A549 (cell line): Measurements from ENCODE around the gene ATP2C2. TPM values are rescaled to one million over a fixed set of nuclear protein-coding genes. Genes with fewer than 3 reads are reported as not detected.

Experiments used
- ATAC-seq, 2 experiments: fragments of 200-7000 bp in 1 of 2; fragments of >200 bp in 1 of 2; cut with Nextera tagmentation in 1 of 2; cut with Tn5 transposase in 1 of 2; 3 replicates each; pipeline versions ENCODE4 v1.8.0 to v1.9.1; 2018 to 2020; ENCODE audit warnings: mild to moderate bottlenecking in 1 of 2, moderate library complexity in 1 of 2
- CTCF ChIA-PET: fragments of 300-600 bp; sonication (Branson Sonifier 250); formaldehyde crosslinking; extraction: SDS; loops from one replicate; lab custom pipeline; 2021; ENCODE audit warnings: antibody characterized with exemption, inconsistent platforms; lab: Yijun Ruan, JAX
- POLR2A ChIA-PET: fragments of 350-600 bp; formaldehyde crosslinking; extraction: SDS; loops from one replicate; lab custom pipeline; 2021; ENCODE audit warnings: antibody characterized with exemption, inconsistent platforms; lab: Yijun Ruan, JAX
- DNase-seq, 2 experiments: peaks; one replicate each; pipeline versions ENCODE4 v3.0.0 to v3.0.0-alpha.2; 2011 to 2016; ENCODE audit warnings: low read depth in 1 of 2, low spot score in 1 of 2
- FAIRE-seq: peaks from 2 replicates; lab custom pipeline; 2011; peaks lifted over from hg19 to GRCh38; lab: Jason Lieb, UNC
- H3K27ac ChIP-seq, 2 experiments: fragments of >200 bp; sonication (Bioruptor Twin); formaldehyde crosslinking; 3 replicates each; pipeline ENCODE4 v1.5.1; 2016 to 2017
- H3K4me1 ChIP-seq: fragments of >200 bp; sonication (Bioruptor Twin); formaldehyde crosslinking; 3 replicates; pipeline ENCODE4 v1.6.1; 2016
- H3K4me2 ChIP-seq: fragments of >200 bp; sonication (Bioruptor Twin); formaldehyde crosslinking; 3 replicates; pipeline ENCODE4 v1.6.1; 2016
- H3K4me3 ChIP-seq: fragments of >200 bp; sonication (Bioruptor Twin); formaldehyde crosslinking; 3 replicates; pipeline ENCODE4 v1.5.1; 2016
- H3K9me3 ChIP-seq: fragments of >200 bp; sonication (Bioruptor Twin); formaldehyde crosslinking; 3 replicates; pipeline ENCODE4 v1.6.1; 2016
- CTCF ChIP-seq: fragments of >200 bp; sonication (Bioruptor Twin); formaldehyde crosslinking; IDR thresholded peaks from 3 replicates; pipeline ENCODE4 v1.5.1; 2016
- E2F6 ChIP-seq: IDR thresholded peaks from 2 replicates; pipeline ENCODE4 v1.6.1; 2012; ENCODE audit warnings: low read depth, borderline replicate concordance
- EHF ChIP-seq: fragments of 250-450 bp; sonication (Bioruptor Pico); IDR thresholded peaks from 2 replicates; pipeline ENCODE4 v1.5.0; 2020; ENCODE audit warnings: mild to moderate bottlenecking
- EHMT2 ChIP-seq: fragments of 200-600 bp; sonication (generic); IDR thresholded peaks from 2 replicates; pipeline ENCODE4 v1.6.1; 2016; ENCODE audit warnings: antibody characterized with exemption, low read depth, mild to moderate bottlenecking, moderate library complexity
- EP300 ChIP-seq, 2 experiments: fragments of >200 bp; sonication (Bioruptor Twin); formaldehyde crosslinking; IDR thresholded peaks; 2 replicates in 1 of 2; 3 replicates in 1 of 2; pipeline ENCODE4 v1.6.1; 2016 to 2017
- ESRRA ChIP-seq: fragments of 150-350 bp; IDR thresholded peaks from 2 replicates; pipeline ENCODE4 v1.6.1; 2014; ENCODE audit warnings: mild to moderate bottlenecking, low read length, borderline replicate concordance
- GATA3 ChIP-seq: IDR thresholded peaks from 2 replicates; pipeline ENCODE4 v1.6.1; 2012; ENCODE audit warnings: borderline replicate concordance
- HEYL ChIP-seq: fragments of 250-450 bp; sonication (Bioruptor Pico); IDR thresholded peaks from 2 replicates; pipeline ENCODE4 v1.8.0; 2021; ENCODE audit warnings: mild to moderate bottlenecking, moderate library complexity
- HMGXB4 ChIP-seq: fragments of 250-450 bp; sonication (Bioruptor Pico); IDR thresholded peaks from 2 replicates; pipeline ENCODE4 v1.5.0; 2021; ENCODE audit warnings: mild to moderate bottlenecking, moderate library complexity, borderline replicate concordance
- KDM1A ChIP-seq: fragments of 200-600 bp; sonication (generic); IDR thresholded peaks from 2 replicates; pipeline ENCODE4 v1.6.1; 2016; ENCODE audit warnings: low read depth, mild to moderate bottlenecking
- KDM5A ChIP-seq: fragments of 200-600 bp; sonication (generic); IDR thresholded peaks from 2 replicates; pipeline ENCODE4 v1.6.1; 2016; ENCODE audit warnings: antibody characterized with exemption, mild to moderate bottlenecking
- MAZ ChIP-seq: fragments of 150-350 bp; IDR thresholded peaks from 2 replicates; pipeline ENCODE4 v1.6.1; 2014; ENCODE audit warnings: antibody characterized with exemption, low read depth, low read length, borderline replicate concordance
- POLR2A ChIP-seq: IDR thresholded peaks from 2 replicates; pipeline ENCODE4 v1.6.1; 2012; ENCODE audit warnings: mild to moderate bottlenecking, low read length
- RFX5 ChIP-seq: fragments of 450-650 bp; IDR thresholded peaks from 2 replicates; pipeline ENCODE4 v1.7.1; 2014; ENCODE audit warnings: antibody characterized with exemption, mild to moderate bottlenecking, moderate library complexity
- RNF2 ChIP-seq: fragments of 200-600 bp; sonication (generic); IDR thresholded peaks from 2 replicates; pipeline ENCODE4 v1.6.1; 2016; ENCODE audit warnings: low read depth, mild to moderate bottlenecking, antibody characterized with exemption, moderate library complexity, borderline replicate concordance
- WGBS: methylation state at CpG from one replicate; pipeline ENCODE4 v1.1.6; 2017; ENCODE audit errors: missing lambda C conversion rate; 5-methylcytosine and 5-hydroxymethylcytosine counted together
- polyA plus RNA-seq, 4 experiments: library from polyadenylated mRNA; depleted of rRNA in 3 of 4; stranded (reverse); fragments of >200 nt; fragmentation: RNase III in 1 of 4; extraction: RNeasy Plus Mini Kit Qiagen cat#74134 plus additional on column Dnase treatment in 1 of 4; gene quantifications; 2 replicates in 3 of 4; 3 replicates in 1 of 4; pipeline ENCODE4 v1.2.3, GENCODE V29; 2011 to 2017

ATP2C2 gene
- polyA plus RNA-seq, 2 of the 4 experiments (the other 2 are of a cell fraction) = 0.14 to 0.17 TPM

GRCh38 chr16:84326545-84326944, 41.8 kb upstream of the ATP2C2 start (continued):
- no peak for TF ChIP-seq EP300 (IDR thresholded peaks at IDR 0.05)
- no peak for TF ChIP-seq POLR2A
- TF ChIP-seq, all 56 proteins: peak for 0

- FAIRE-seq (no peak), DNase-seq (no peak), ATAC-seq (no peak)
- H3K4me3 ChIP-seq = no peak overlapping the region
- no peak overlapping the region for H3K27ac ChIP-seq
- ChIA-PET POLR2A (no interaction called here), CTCF (interaction anchor here (1.0 to 1.4 kb wide), 2 partner anchors 51 to 151 kb away, joined by 3 read pairs; no protein-coding TSS in a partner anchor)
- H3K9me3 ChIP-seq = peaks cover 23% of the 10 kb centered on the region
- TF ChIP-seq GATA3 = no peak
- no peak for TF ChIP-seq POLR2A
- TF ChIP-seq MAZ = no peak
- no peak for TF ChIP-seq RNF2
- TF ChIP-seq E2F6 = no peak
- TF ChIP-seq ESRRA = no peak
- TF ChIP-seq HMGXB4 (CRISPR knock-in tag) = no peak
- no peak for TF ChIP-seq RFX5
- no peak for TF ChIP-seq CTCF
- TF ChIP-seq EHMT2 = no peak
- H3K4me1 ChIP-seq = no peaks in the 10 kb centered on the region
- no peak overlapping the region for H3K4me2 ChIP-seq
- 25% methylated on average over 13 of the region's 13 CpGs for WGBS
These were observed 40.3 kb upstream of the ATP2C2 start for GRCh38 chr16:84327926-84328505.

- Histone ChIP-seq H3K27ac (no peak overlapping the region), H3K4me1 (no peaks in the 10 kb centered on the region), H3K9me3 (peaks cover 23% of the 10 kb centered on the region), H3K4me2 (no peak overlapping the region), H3K4me3 (no peak overlapping the region)
- CTCF ChIA-PET = interaction anchor here (1.1 to 1.4 kb wide), 2 partner anchors 29 to 52 kb away, joined by 3 read pairs; no protein-coding TSS in a partner anchor
- ATAC-seq = no peak
- 75% methylated on average over 8 of the region's 8 CpGs for WGBS
- no peak for DNase-seq
- no peak for FAIRE-seq
- TF ChIP-seq KDM5A = no peak
- TF ChIP-seq EHF = no peak
- TF ChIP-seq KDM1A = no peak
- no peak for TF ChIP-seq POLR2A
- TF ChIP-seq HEYL = no peak
- no peak for TF ChIP-seq ESRRA
- no peak for TF ChIP-seq EHMT2
- POLR2A ChIA-PET = no interaction called here
These were observed 39.3 kb upstream of the ATP2C2 start for GRCh38 chr16:84329016-84329415.
